ENCODE measurements around the gene TRIP10.

DNA sequence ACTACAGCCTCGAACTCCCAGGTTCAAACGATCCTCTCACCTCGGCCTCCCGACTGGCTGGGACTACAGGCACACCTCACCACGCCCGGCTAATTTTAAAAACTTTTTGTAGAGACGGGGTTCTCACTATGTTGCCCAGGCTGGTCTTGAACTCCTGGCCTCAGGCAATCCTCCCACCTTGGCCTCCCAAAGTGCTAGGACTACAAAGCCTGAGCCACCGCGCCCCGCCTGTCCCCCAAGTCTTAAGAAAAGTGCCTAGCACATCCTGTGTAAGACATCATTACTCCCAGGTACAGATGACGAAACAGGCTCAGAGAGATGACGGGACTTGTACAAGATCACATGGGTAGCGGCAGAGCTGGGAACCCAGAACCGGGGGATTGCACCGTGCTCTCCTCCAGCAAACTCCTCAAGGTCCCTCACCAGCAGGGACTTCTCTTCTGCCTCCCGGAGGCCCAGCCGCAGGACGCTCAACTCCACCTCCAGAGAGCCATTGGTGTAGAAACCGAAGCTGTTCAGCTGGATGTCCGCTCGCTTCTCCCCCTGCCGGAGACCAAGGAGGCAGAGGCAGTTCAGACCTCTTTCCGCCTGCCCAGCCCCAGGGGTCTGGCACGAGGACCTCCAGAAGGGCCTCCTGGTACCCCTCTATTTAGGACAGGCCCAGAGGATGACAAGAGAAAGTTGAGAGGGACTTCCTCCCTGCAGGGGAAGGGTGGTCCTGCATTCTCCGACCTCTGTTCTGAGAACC, 3.1 kb upstream of the TRIP10 start:
- TF ChIP-seq YY1 (IDR thresholded peaks at IDR 0.05; ENCODE audit: insufficient read depth, insufficient read length) (no peak), ZNF274 (IDR thresholded peaks at IDR 0.05; ENCODE audit: low read depth, low read length) (no peak), SUZ12 (IDR thresholded peaks at IDR 0.05; ENCODE audit: extremely low read depth, insufficient read depth, insufficient read length) (no peak)
